IMR-90 (cell line): ENCODE results near the gene CLPX. TPM values are rescaled to one million over a fixed set of nuclear protein-coding genes. Genes with fewer than 3 reads are reported as not detected.

Experiments used
- ATAC-seq: fragments of 200-7000 bp; cut with Tn5 transposase; 2 replicates; pipeline ENCODE4 v1.9.1; 2020; ENCODE audit warnings: low read depth, mild to moderate bottlenecking, moderate library complexity
- BruUV-seq: library from RNA; stranded (reverse); fragments of 400-500 nt; replicated peaks from 2 replicates; lab custom pipeline; 2021; lab: Mats Ljungman, UMichigan
- CTCF ChIA-PET: fragments of 300-600 bp; formaldehyde crosslinking; extraction: SDS; loops from one replicate; lab custom pipeline; 2021; ENCODE audit warnings: antibody characterized with exemption; lab: Yijun Ruan, JAX
- POLR2A ChIA-PET: fragments of 300-600 bp; sonication (Branson Sonifier 250); formaldehyde crosslinking; loops from one replicate; lab custom pipeline; 2022; ENCODE audit warnings: antibody characterized with exemption; ENCODE audit not compliant: unreplicated experiment; lab: Charles Lee
- DNase-seq: peaks from one replicate; pipeline ENCODE4 v3.0.0; 2013
- H2AFZ ChIP-seq: replicated peaks from 2 replicates; pipeline ENCODE3; 2013; ENCODE audit warnings: low read length, mild to moderate bottlenecking; ENCODE audit not compliant: poor library complexity
- H2AK5ac ChIP-seq: 2 replicates; pipeline ENCODE4 v1.6.1; 2013; ENCODE audit warnings: low read depth, low read length, inconsistent platforms
- H2AK9ac ChIP-seq: replicated peaks from 2 replicates; pipeline ENCODE3; 2013; ENCODE audit warnings: mild to moderate bottlenecking, low read depth, low read length, moderate library complexity; ENCODE audit not compliant: poor library complexity
- H2BK120ac ChIP-seq: 2 replicates; pipeline ENCODE4 v1.6.1; 2013; ENCODE audit warnings: low read depth, low read length, inconsistent platforms
- H2BK15ac ChIP-seq: 3 replicates; pipeline ENCODE4 v1.6.1; 2013; ENCODE audit warnings: low read depth, low read length, inconsistent platforms
- H2BK20ac ChIP-seq: 2 replicates; pipeline ENCODE4 v1.6.1; 2013; ENCODE audit warnings: low read depth, mild to moderate bottlenecking, inconsistent platforms, low read length, moderate library complexity
- H2BK5ac ChIP-seq: 2 replicates; pipeline ENCODE4 v1.6.1; 2013; ENCODE audit warnings: mild to moderate bottlenecking, low read depth, low read length, inconsistent platforms; ENCODE audit not compliant: poor library complexity, severe bottlenecking
- H3K14ac ChIP-seq: replicated peaks from 2 replicates; pipeline ENCODE4 v1.6.1; 2013; ENCODE audit warnings: low read depth, low read length, inconsistent platforms
- H3K18ac ChIP-seq: 2 replicates; pipeline ENCODE4 v1.6.1; 2013; ENCODE audit warnings: low read depth, low read length, control low read depth
- H3K23ac ChIP-seq: 2 replicates; pipeline ENCODE4 v1.6.1; 2013; ENCODE audit warnings: low read depth, low read length, inconsistent platforms
- H3K27ac ChIP-seq: 2 replicates; pipeline ENCODE4 v1.5.1; 2013; ENCODE audit warnings: mild to moderate bottlenecking, control low read depth, low read length; ENCODE audit not compliant: insufficient read depth
- H3K27me3 ChIP-seq: 2 replicates; pipeline ENCODE4 v1.6.1; 2013; ENCODE audit warnings: low read length; ENCODE audit not compliant: control insufficient read depth, insufficient read depth
- H3K36me3 ChIP-seq: 2 replicates; pipeline ENCODE4 v1.6.1; 2013; ENCODE audit warnings: low read length, mixed read lengths; ENCODE audit not compliant: control insufficient read depth, insufficient read depth
- H3K4ac ChIP-seq: 2 replicates; pipeline ENCODE4 v1.6.1; 2013; ENCODE audit warnings: low read depth, low read length, inconsistent platforms
- H3K4me1 ChIP-seq: 2 replicates; pipeline ENCODE4 v1.6.1; 2013; ENCODE audit warnings: low read length, mixed read lengths; ENCODE audit not compliant: control insufficient read depth, insufficient read depth
- H3K4me2 ChIP-seq: 2 replicates; pipeline ENCODE4 v1.6.1; 2013; ENCODE audit warnings: low read depth, mild to moderate bottlenecking, control low read depth, low read length, moderate library complexity
- H3K4me3 ChIP-seq: 2 replicates; pipeline ENCODE4 v1.5.1; 2013; ENCODE audit warnings: low read depth, mild to moderate bottlenecking, control low read depth, low read length, moderate library complexity; ENCODE audit not compliant: insufficient read depth
- H3K56ac ChIP-seq: 2 replicates; pipeline ENCODE4 v1.6.1; 2013; ENCODE audit warnings: low read length, inconsistent platforms; ENCODE audit not compliant: insufficient read depth; ENCODE audit errors: extremely low read depth
- H3K79me1 ChIP-seq, 2 experiments: 2 replicates each; pipeline ENCODE4 v1.6.1; 2013; ENCODE audit warnings: low read length in 2 of 2, inconsistent platforms in 1 of 2, low read depth in 1 of 2
- H3K9ac ChIP-seq: 2 replicates; pipeline ENCODE4 v1.6.1; 2013; ENCODE audit warnings: low read depth, low read length, control low read depth
- H3K9me1 ChIP-seq: 2 replicates; pipeline ENCODE4 v1.6.1; 2013; ENCODE audit warnings: low read length, inconsistent platforms; ENCODE audit not compliant: insufficient read depth
- H3K9me3 ChIP-seq: 2 replicates; pipeline ENCODE4 v1.6.1; 2013; ENCODE audit warnings: low read length; ENCODE audit not compliant: control insufficient read depth, insufficient read depth
- H4K20me1 ChIP-seq: 2 replicates; pipeline ENCODE4 v1.6.1; 2013; ENCODE audit warnings: low read length, inconsistent platforms; ENCODE audit not compliant: insufficient read depth
- H4K5ac ChIP-seq: 2 replicates; pipeline ENCODE4 v1.6.1; 2013; ENCODE audit warnings: mild to moderate bottlenecking, low read depth, low read length, control low read depth
- H4K8ac ChIP-seq, 2 experiments: 2 replicates each; pipeline ENCODE4 v1.6.1; 2013; ENCODE audit warnings: low read depth in 2 of 2, low read length in 2 of 2, control low read depth in 1 of 2, inconsistent platforms in 1 of 2
- H4K91ac ChIP-seq: 2 replicates; pipeline ENCODE4 v1.6.1; 2013; ENCODE audit warnings: low read depth, low read length, inconsistent platforms; ENCODE audit not compliant: insufficient read depth
- MXI1 ChIP-seq: IDR thresholded peaks from 2 replicates; pipeline ENCODE4 v1.6.1; 2012; ENCODE audit warnings: low read depth, mild to moderate bottlenecking, low read length, moderate library complexity, borderline replicate concordance
- POLR2A ChIP-seq: IDR thresholded peaks from 2 replicates; pipeline ENCODE4 v1.6.1; 2012; ENCODE audit warnings: mild to moderate bottlenecking, low read depth, low read length
- USF2 ChIP-seq: fragments of 150-350 bp; IDR thresholded peaks from 2 replicates; pipeline ENCODE4 v1.6.1; 2017; ENCODE audit warnings: mild to moderate bottlenecking, antibody characterized with exemption, low read length, low read depth
- WGBS, 2 experiments: methylation state at CpG; one replicate each; pipeline versions ENCODE4 v1.1.5 to v1.1.7; 2013; ENCODE audit warnings: missing lambda C conversion rate in 2 of 2; ENCODE audit not compliant: insufficient read length in 1 of 2; ENCODE audit errors: extremely low coverage in 2 of 2; 5-methylcytosine and 5-hydroxymethylcytosine counted together
- dilution Hi-C: fragments of 300-500 bp; cut with HindIII; formaldehyde crosslinking; loops from one replicate; pipeline ENCODE4 v1.14.3; 2018; ENCODE audit warnings: low sequenced_read_pairs; ENCODE audit not compliant: unreplicated experiment
- in situ Hi-C: fragments of 300-500 bp; cut with MboI; formaldehyde crosslinking; loops from 3 replicates; pipeline ENCODE4 v1.14.3; 2019; ENCODE audit warnings: low sequenced_read_pairs, inconsistent platforms, mixed read lengths
- intact Hi-C: fragments of 100-400 bp; cut with micrococcal nuclease; formaldehyde crosslinking; loops from 2 replicates; pipeline ENCODE4 v1.10.0; 2022
- polyA plus RNA-seq, 3 experiments: library from polyadenylated mRNA; depleted of rRNA; stranded (reverse); fragments of >200 nt; gene quantifications; 2 replicates each; pipeline ENCODE4 v1.2.3, GENCODE V29; 2012; ENCODE audit warnings: low replicate concordance in 1 of 3
- total RNA-seq: library from RNA; depleted of rRNA; stranded (reverse); fragments of >200 nt; gene quantifications from 2 replicates; pipeline ENCODE4 v1.2.3, GENCODE V29; 2012

The CLPX gene
- total and polyA plus RNA-seq, 2 of the 4 experiments (the other 2 are of a cell fraction) = 25.8 to 26.9 TPM

GRCh38 chr15:65133548-65134200 lies 51.5 kb downstream of the CLPX start, which contains the start of gene PDCD7:
PDCD7 (minus strand) TSS chr15:65133808; CDS start chr15:65133781, 27 bp downstream.
- Histone ChIP-seq H3K4me3 (peak within 1 kb of the TSS; percentile 62), H3K4ac (peak within 1 kb of the TSS; percentile 96), H3K79me1 (peaks cover 10 to 37% of the 10 kb centered on the region in 2 experiments), H2BK15ac (peak within 1 kb of the TSS; percentile 13; the same call in 1 of the 3 replicates), H2BK20ac (no peak within 1 kb of the TSS), H3K27me3 (no peaks in the 10 kb centered on the region), H3K36me3 (peaks cover 10% of the 10 kb centered on the region), H3K18ac (peak within 1 kb of the TSS; percentile 87; the same call in 1 of the 2 replicates), H2BK120ac (no peak within 1 kb of the TSS), H2AK5ac (peak within 1 kb of the TSS; percentile 59), H4K5ac (peak within 1 kb of the TSS; percentile 100), H3K4me2 (peak within 1 kb of the TSS; percentile 99), H4K91ac (peak within 1 kb of the TSS; percentile 93), H3K4me1 (peaks cover 3% of the 10 kb centered on the region), H2AK9ac (peak within 1 kb of the TSS; percentile 94), H3K9ac (peak within 1 kb of the TSS; percentile 96), H3K27ac (peak within 1 kb of the TSS; percentile 61), H3K23ac (peak within 1 kb of the TSS; percentile 94), H3K14ac (peak within 1 kb of the TSS; percentile 100), H2BK5ac (peak within 1 kb of the TSS; percentile 94), H2AFZ (peak within 1 kb of the TSS; percentile 92), H3K9me1 (no peaks in the 10 kb centered on the region; the same call in 1 of the 2 replicates), H4K8ac (peak within 1 kb of the TSS; percentile 85 to 99), H4K20me1 (peaks cover 20% of the 10 kb centered on the region; the same call in 1 of the 2 replicates), H3K9me3 (peaks cover 2% of the 10 kb centered on the region; the same call in 1 of the 2 replicates), H3K56ac (peak within 1 kb of the TSS; percentile 90)
- ChIA-PET POLR2A (no interaction called here), CTCF (no interaction called here)
- intact Hi-C loops = no loop called here
- ATAC-seq = peak; percentile 87
- in situ Hi-C loops = no loop called here
- BruUV-seq = no TSS peak
- whole genome bisulfite sequencing, 2 experiments = 0% methylated on average over 31 of the region's 45 CpGs; no CpG with 5 or more reads in 1 of the 2 experiments
- peak; percentile 92 for DNase-seq
- dilution Hi-C loops = no loop called here
- TF ChIP-seq USF2 = no peak
- TF ChIP-seq MXI1 = peak; percentile 73; the same call in 1 of the 2 replicates
- TF ChIP-seq POLR2A = peak; percentile 71; the same call in 1 of the 2 replicates
